ENCODE results near the gene FGGY.

The FGGY gene

DNA sequence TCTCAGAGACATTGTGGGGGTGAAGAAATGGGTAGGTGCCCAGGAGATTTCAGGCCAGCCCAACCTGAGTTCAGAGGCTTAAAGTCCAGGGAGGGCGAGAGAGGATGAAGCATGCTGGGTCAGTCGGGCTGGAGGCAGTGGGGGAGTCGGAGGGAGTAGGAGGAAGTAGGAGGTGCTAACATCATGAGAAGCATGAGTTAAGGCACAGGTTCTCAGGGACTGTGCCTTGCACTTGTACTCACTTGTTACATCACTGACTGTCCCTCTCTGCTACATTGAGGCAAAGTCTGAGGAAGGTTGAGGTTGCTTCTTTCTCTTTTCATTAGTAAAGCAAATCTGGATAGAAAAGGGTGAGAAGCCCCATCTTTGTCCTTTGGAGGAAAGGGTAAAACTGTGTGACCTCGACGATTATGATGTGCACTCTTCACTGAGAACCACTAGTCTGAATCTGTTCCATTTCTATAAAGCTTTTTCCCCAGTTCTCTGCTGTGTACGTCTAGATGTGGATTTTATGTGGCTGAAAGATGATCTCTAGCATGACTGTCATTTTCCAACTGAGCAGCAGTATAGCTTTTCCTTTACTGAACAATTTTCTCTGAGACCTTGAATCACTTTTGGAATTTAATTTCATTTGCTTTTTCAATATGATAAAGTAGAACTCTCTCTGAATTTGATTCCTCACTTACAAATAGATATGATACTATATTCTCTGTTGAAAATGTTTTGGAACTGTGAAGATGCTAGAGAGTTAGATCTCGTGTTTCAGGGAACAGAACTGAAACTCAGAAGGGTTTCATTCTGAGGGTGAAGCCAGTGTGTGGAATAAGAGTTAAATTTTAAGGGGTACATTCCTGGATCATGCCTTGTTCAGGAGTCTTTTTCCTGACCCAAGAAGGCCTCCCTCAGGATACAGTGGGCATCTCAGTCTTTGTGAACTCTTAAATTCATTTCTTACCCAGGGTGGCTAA is 94.6 kb downstream of the FGGY start:
- no peak for DNase-seq

DNA sequence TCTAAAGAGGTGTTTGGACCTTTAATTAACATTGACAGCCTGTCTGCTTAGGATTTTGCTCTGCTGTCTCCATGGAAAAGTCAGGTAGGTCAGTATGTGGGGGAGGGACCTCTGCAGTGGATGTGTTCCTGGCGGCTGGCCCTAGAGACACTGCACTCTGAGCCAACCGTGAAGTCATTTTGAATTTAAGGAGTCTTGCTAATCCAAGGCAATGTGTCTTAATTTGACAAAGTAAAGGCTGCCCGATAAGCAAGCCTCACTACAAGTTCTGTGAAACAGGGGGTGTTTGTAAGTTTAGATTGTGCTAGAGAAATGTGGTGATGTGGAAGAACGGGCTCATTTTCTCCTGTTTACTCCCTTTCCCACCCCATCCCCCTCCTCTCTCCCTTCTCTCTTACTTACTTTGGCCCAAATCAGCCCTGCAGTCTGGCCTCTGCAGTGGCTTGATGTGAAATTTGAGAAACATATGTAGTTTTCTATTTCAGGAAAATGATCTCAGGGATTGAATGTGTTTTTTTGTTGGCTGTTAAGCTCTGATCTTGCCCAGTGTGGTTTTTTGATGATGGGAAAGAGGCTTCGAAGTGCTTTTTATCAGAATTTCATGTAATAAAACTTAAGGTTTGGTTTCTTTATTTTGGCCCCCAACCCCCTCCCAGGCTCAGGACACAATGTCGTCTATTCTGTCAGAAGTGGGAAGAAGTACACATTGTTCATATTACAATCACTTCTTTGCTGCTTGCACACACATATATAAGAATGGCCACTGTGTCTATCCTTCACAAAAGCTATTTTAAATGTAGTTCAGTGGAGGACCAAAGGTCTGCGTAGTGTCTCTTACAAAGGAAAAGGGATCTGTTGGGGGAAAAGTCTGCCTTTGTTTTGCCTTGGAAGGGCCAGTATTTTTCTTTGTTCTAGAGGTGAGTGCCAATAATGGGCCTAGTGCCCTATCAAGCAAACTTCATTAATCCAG is 96.6 kb downstream of the FGGY start:
- no peak for DNase-seq

DNA sequence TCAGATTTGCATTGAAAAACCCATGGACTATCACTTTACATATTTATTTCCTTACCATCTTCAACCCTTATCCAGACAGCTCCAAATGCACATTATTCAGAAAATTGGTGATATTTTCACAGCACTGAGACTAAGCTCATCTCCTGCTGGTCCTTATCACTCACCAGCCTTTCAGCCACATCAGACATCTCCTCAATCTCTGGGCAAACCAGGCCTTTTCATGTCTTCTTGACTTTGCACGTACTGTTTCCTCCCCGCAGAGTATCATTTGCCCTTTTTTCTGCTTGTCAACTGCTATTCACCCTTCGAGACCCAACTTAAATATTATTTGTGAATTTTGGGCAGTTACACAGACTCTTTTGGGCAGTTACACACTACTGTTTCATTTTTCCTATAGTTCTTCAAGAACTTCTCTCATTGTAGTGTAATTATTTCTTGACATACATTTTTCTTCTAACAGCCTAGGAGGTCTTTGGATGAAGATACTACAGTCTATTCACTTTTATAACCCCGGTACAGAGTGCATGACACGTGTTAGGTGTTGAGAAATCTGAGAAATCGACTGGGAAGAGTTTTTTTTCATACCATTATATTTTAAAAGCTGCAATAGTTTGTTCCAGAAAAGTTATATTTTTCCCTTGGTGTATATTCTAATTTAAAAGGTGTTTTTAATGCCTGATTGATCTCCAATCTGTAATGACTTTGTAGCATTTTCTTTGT is 98.0 kb downstream of the FGGY start:
- DNase-seq, result no peak

GRCh38 chr1:59396387-59396786 is 99.5 kb downstream of the FGGY start:
- DNase-seq, result no peak

GRCh38 chr1:59397139-59397858 is 100.4 kb downstream of the FGGY start:
- no peak for DNase-seq

GRCh38 chr1:59399642-59400041 is 102.7 kb downstream of the FGGY start:
- no peak for DNase-seq

DNA sequence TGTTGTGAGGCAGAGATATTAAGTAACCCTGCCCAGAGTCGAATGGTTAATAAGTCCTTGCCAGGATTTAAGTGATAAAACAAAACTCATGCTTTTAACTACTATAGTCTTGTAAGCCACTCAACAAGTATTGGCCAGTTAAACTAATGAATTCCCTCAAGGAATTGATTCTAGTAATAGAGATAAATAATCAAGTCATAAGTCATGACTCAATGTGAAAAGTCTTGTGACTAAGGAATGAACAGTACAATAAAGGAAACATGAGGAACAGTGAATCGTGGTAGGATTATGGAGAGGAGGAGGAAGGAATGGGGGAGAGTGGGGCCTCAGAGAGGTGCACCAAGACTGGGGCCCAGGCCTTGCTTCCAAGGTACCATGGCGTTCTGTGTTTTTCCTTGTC is 104.7 kb downstream of the FGGY start:
- DNase-seq, result no peak

GRCh38 chr1:59404796-59405195 is 107.9 kb downstream of the FGGY start:
- DNase-seq, result no peak

- DNase-seq, result no peak
These were observed 109.7 kb downstream of the FGGY start for GRCh38 chr1:59406437-59407164.

- DNase-seq, result no peak
These were observed 111.8 kb downstream of the FGGY start for GRCh38 chr1:59408608-59409240.

GRCh38 chr1:59409549-59409948 is 112.7 kb downstream of the FGGY start:
- DNase-seq, result no peak

DNA sequence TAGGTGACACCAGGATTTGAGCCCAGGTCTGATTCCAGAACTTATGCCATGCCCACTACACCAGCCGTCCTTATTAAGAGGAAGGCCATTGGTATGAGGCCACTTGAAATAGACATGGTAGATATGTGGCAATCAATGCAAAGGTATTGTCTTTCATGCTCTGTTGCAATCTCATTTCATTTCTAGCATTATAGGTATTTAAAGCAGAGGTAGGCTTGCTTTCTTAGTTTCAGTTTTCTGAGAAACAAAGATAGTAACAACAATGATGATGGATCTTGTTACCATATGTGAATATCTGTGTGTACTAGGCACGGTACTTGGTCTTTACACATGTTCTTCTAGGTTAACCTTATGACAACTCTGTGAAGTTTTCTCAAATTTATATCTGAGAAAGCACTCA is 113.1 kb downstream of the FGGY start:
- DNase-seq, result no peak

- DNase-seq, result no peak
These were observed 113.6 kb downstream of the FGGY start for GRCh38 chr1:59410457-59410856.

DNA sequence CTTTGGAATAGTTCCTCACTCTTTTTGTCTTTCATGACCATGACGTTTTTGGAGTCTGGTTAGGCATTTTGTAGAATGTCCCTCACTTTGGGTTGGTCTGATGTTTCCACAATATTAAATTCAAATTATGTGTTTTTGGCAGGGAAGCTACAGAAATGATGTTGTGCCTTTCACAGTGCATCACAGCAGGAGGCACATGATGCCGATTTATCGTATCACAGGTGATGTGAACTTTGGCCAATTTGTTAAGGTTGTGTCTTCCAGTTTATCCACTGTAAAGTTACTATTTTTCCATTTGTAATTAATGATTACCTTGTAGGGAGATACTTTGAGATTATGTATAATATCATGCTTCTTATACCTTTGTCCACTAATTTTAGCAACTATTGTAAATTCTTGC is 114.3 kb downstream of the FGGY start:
- no peak for DNase-seq

DNA sequence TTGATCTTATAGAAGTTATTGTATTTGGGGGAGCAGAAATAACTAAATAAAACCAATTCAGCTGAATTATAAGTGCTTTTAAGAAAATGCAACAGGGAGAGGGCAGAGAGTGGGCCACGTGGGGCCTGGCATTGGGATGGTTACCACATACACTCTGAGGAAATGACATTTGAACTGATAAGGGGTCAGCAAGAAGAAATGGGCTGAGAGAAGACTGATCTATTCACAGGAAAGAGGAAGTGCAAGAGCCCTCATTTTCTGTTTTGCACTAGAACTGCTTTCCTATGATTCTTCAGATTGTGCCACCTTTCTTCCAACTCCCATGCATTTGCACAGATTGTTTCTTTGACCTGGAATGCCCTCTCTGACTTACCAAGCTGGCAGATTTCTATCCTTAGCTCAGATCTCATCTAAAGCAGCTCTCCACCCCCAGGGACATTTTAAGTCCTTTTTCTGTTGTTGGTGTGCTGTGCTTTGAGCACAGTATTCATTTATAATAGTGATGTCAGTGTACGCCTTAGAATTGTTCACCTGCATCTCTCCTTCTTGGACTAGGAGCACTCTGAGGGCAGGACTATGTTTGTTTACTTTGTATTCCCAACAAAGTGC is 115.9 kb downstream of the FGGY start:
- DNase-seq, result no peak

GRCh38 chr1:59413327-59413720 is 116.4 kb downstream of the FGGY start:
- no peak for DNase-seq

DNA sequence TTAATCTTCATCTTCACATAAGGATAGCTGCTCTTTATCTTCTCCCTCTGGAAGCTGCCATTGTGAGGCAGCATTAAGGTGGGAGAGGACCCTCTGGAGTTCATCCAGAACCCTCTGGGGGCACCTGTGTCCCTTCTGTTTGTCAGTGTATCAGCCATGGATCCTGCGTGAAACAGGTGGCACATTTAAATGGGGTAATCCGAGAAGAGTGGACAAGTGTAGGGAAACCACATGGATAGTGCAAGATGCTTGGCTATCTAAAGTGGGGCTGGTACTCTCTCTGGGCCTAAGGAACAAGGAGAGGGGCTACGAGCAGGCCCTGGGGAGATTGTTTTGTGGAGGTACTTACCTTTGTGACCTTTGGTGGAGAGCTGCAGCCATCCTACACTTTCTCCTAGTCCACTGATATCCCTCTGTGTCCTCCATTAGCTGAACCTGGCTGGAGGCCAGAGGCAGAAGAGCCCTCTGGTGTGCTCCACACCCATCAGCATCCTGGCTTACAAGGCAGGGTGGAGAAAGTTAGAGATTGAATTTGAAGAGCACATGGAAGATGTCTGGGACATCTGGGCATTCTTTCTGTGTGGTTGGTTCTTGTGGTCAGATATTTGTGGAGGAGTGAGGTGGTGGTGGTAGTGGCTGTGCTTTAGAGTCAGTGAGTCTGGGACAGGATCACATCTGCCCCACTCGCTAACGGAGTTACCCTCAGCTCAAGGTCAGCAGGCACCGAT is 117.7 kb downstream of the FGGY start:
- DNase-seq, result no peak

- DNase-seq, result no peak
These were observed 118.5 kb downstream of the FGGY start for GRCh38 chr1:59415286-59415850.

GRCh38 chr1:59415881-59416280 is 119.0 kb downstream of the FGGY start:
- DNase-seq, result no peak

DNA sequence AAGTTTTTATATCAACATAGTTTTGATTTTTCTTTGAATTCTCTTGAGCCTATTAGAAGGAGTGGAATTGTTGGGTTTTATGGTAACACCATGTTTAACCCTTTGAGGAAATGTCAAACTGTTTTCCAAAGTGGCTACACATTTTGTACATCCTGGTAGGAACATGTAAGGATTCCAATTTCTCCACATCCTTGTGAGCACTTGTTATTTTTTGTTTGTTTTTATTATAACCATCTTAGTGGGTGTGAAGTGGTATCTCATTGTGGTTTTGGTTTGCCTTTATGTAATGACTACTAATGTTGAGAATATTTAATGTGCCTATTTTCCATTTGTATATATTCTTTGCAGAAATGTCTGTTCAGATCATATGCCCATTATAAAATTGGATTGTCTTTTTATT is 120.5 kb downstream of the FGGY start:
- no peak for DNase-seq
